Parathyroid adenoma (tissue), 2 donors: ENCODE measurements around the gene DFFB.
"Not testable (repeated sequence)": the region's sequence is repeated elsewhere in the genome, so short reads cannot be mapped to it uniquely, and the experiment has no call there.

Experiments
- H2AFZ ChIP-seq: fragments of 300-600 bp; sonication (generic); one replicate; pipeline ENCODE4 v1.7.0; 2017; ENCODE audit warnings: antibody characterized with exemption, mild to moderate bottlenecking
- H3K27ac ChIP-seq: fragments of 300-600 bp; sonication (generic); one replicate; pipeline ENCODE4 v1.7.0; 2017
- H3K27me3 ChIP-seq: fragments of 300-600 bp; sonication (generic); one replicate; pipeline ENCODE4 v1.7.0; 2017; ENCODE audit warnings: low read length; ENCODE audit not compliant: control insufficient read depth, insufficient read depth
- H3K36me3 ChIP-seq: fragments of 300-600 bp; sonication (generic); one replicate; pipeline ENCODE4 v1.7.0; 2017; ENCODE audit warnings: low read length; ENCODE audit not compliant: control insufficient read depth, insufficient read depth
- H3K4me1 ChIP-seq: fragments of 300-600 bp; sonication (generic); one replicate; pipeline ENCODE4 v1.7.0; 2017; ENCODE audit warnings: control low read depth
- H3K4me2 ChIP-seq: fragments of 300-600 bp; sonication (generic); one replicate; pipeline ENCODE4 v1.7.0; 2017; ENCODE audit warnings: low read length
- H3K4me3 ChIP-seq: fragments of 300-600 bp; sonication (generic); one replicate; pipeline ENCODE4 v1.7.0; 2017; ENCODE audit warnings: low read depth, low read length
- H3K79me2 ChIP-seq: fragments of 300-600 bp; sonication (generic); one replicate; pipeline ENCODE4 v1.7.0; 2017; ENCODE audit warnings: control low read depth
- H3K9ac ChIP-seq: fragments of 300-600 bp; sonication (generic); one replicate; pipeline ENCODE4 v1.7.0; 2017; ENCODE audit warnings: mild to moderate bottlenecking
- H3K9me3 ChIP-seq: fragments of 300-600 bp; sonication (generic); one replicate; pipeline ENCODE4 v1.7.0; 2017; ENCODE audit warnings: low read length; ENCODE audit not compliant: control insufficient read depth
- CTCF ChIP-seq: fragments of 300-600 bp; sonication (generic); IDR thresholded peaks from one replicate; pipeline ENCODE4 v1.7.0; 2017; ENCODE audit warnings: antibody characterized with exemption, mild to moderate bottlenecking
- donor health status: primary hyperparathyroidism.

DFFB gene

GRCh38 chr1:3914911-3915310 lies 57.6 kb downstream of the DFFB start:
- Histone ChIP-seq H3K27ac (no peak overlapping the region), H3K4me3 (no peak overlapping the region), H3K4me2 (no peak overlapping the region), H3K36me3 (no peaks in the 10 kb centered on the region), H3K79me2 (no peaks in the 10 kb centered on the region), H2AFZ (no peak overlapping the region), H3K4me1 (no peaks in the 10 kb centered on the region), H3K9ac (no peak overlapping the region), H3K27me3 (no peaks in the 10 kb centered on the region), H3K9me3 (no peaks in the 10 kb centered on the region)
- TF ChIP-seq CTCF: no peak

- no peak overlapping the region for H2AFZ ChIP-seq
- no peaks in the 10 kb centered on the region for H3K79me2 ChIP-seq
- H3K4me1 ChIP-seq: no peaks in the 10 kb centered on the region
- no peak overlapping the region for H3K4me2 ChIP-seq
- H3K4me3 ChIP-seq: no peak overlapping the region
- H3K9me3 ChIP-seq: no peaks in the 10 kb centered on the region
- H3K27ac ChIP-seq: no peak overlapping the region
- TF ChIP-seq CTCF: no peak
- no peaks in the 10 kb centered on the region for H3K36me3 ChIP-seq
- H3K9ac ChIP-seq: no peak overlapping the region
- no peaks in the 10 kb centered on the region for H3K27me3 ChIP-seq
Measured at GRCh38 chr1:3915551-3916121, 58.4 kb downstream of the DFFB start.

GRCh38 chr1:3917761-3918160 lies 60.5 kb downstream of the DFFB start:
- H3K27me3 ChIP-seq: no peaks in the 10 kb centered on the region

GRCh38 chr1:3918359-3918758 lies 61.1 kb downstream of the DFFB start:
- not testable (repeated sequence) for H3K4me2 ChIP-seq, H3K27ac ChIP-seq, H3K4me3 ChIP-seq, H3K9me3 ChIP-seq, H3K4me1 ChIP-seq, H3K27me3 ChIP-seq, H3K79me2 ChIP-seq, H3K36me3 ChIP-seq, H2AFZ ChIP-seq, H3K9ac ChIP-seq

More at GRCh38 chr1:3917761-3918160, 60.5 kb downstream of the DFFB start:
- Histone ChIP-seq H3K27ac (no peak overlapping the region), H3K4me1 (no peaks in the 10 kb centered on the region), H2AFZ (no peak overlapping the region), H3K79me2 (no peaks in the 10 kb centered on the region), H3K9me3 (no peaks in the 10 kb centered on the region), H3K4me3 (no peak overlapping the region), H3K9ac (no peak overlapping the region), H3K36me3 (no peaks in the 10 kb centered on the region), H3K4me2 (no peak overlapping the region)
- TF ChIP-seq CTCF: no peak

- no peaks in the 10 kb centered on the region for H3K27me3 ChIP-seq
- H3K79me2 ChIP-seq: no peaks in the 10 kb centered on the region
Measured at GRCh38 chr1:3918966-3919611, 61.8 kb downstream of the DFFB start.

More at GRCh38 chr1:3918966-3919611, 61.8 kb downstream of the DFFB start:
- Histone ChIP-seq H3K27ac (no peak overlapping the region), H3K4me3 (no peak overlapping the region), H3K9me3 (no peaks in the 10 kb centered on the region), H3K9ac (no peak overlapping the region), H3K36me3 (no peaks in the 10 kb centered on the region), H3K4me2 (no peak overlapping the region), H2AFZ (no peak overlapping the region), H3K4me1 (no peaks in the 10 kb centered on the region)
- no peak for TF ChIP-seq CTCF
